Erythroblast (primary cell): ENCODE data around the gene B4GALT7.

Experiments
- GATA1 ChIP-seq: IDR thresholded peaks from 2 replicates; pipeline ENCODE4 v1.6.1; 2011; ENCODE audit warnings: low read depth, mild to moderate bottlenecking, control low read depth, low read length, moderate library complexity
- POLR2A ChIP-seq: IDR thresholded peaks from 2 replicates; pipeline ENCODE4 v1.6.1; 2011; ENCODE audit warnings: mild to moderate bottlenecking, low read length

GRCh38 chr5:177606071-177607051 lies 6.4 kb downstream of the B4GALT7 start:
- TF ChIP-seq POLR2A (no peak), GATA1 (no peak)
